HL-60 (cell line): ENCODE measurements around the gene TYMP.

Experiments
- DNase-seq, 2 experiments: peaks; one replicate each; pipeline ENCODE4 v3.0.0-alpha.2; 2010 to 2020; ENCODE audit warnings: low read depth in 1 of 2, low spot score in 1 of 2
- H3K27ac ChIP-seq: fragments of 250-450 bp; sonication (Bioruptor Pico); replicated peaks from 2 replicates; pipeline ENCODE4 v1.5.1; 2020; ENCODE audit warnings: mild to moderate bottlenecking, moderate library complexity
- H3K27me3 ChIP-seq: fragments of 250-450 bp; sonication (Bioruptor Pico); 2 replicates; pipeline ENCODE4 v1.5.1; 2021; ENCODE audit warnings: mild to moderate bottlenecking, moderate library complexity; ENCODE audit not compliant: insufficient read depth, poor library complexity, severe bottlenecking
- H3K4me3 ChIP-seq: replicated peaks from 2 replicates; pipeline ENCODE4 v1.5.1; 2011; ENCODE audit warnings: mild to moderate bottlenecking, control low read depth, low read length; ENCODE audit not compliant: insufficient read depth
- CTCF ChIP-seq: IDR thresholded peaks from one replicate; pipeline ENCODE4 v1.5.1; 2011; ENCODE audit warnings: low read length, control low read depth, inconsistent platforms; ENCODE audit not compliant: insufficient read depth
- GABPA ChIP-seq: IDR thresholded peaks from 2 replicates; pipeline ENCODE4 v1.6.1; 2012; ENCODE audit warnings: low read depth
- POLR2AphosphoS5 ChIP-seq: IDR thresholded peaks from 2 replicates; pipeline ENCODE4 v1.6.1; 2012; ENCODE audit warnings: low read depth
- REST ChIP-seq: IDR thresholded peaks from 2 replicates; pipeline ENCODE4 v1.6.1; 2012; ENCODE audit warnings: low read depth; ENCODE audit not compliant: insufficient replicate concordance
- SPI1 ChIP-seq: IDR thresholded peaks from 2 replicates; pipeline ENCODE4 v1.6.1; 2012; ENCODE audit warnings: low read depth, mild to moderate bottlenecking, borderline replicate concordance

TYMP gene

GRCh38 chr22:50481440-50482106 lies 48.2 kb downstream of the TYMP start, which contains the start of gene ADM2:
ADM2 (plus strand) TSS chr22:50481543; CDS start chr22:50481848, 305 bp downstream.
- TF ChIP-seq GABPA: no peak
- no peak for TF ChIP-seq SPI1
- TF ChIP-seq CTCF: no peak
- TF ChIP-seq POLR2AphosphoS5: no peak
- TF ChIP-seq REST: no peak
- H3K27ac ChIP-seq: no peak within 1 kb of the TSS
- no peak for DNase-seq
- H3K4me3 ChIP-seq: peak within 1 kb of the TSS; percentile 35
- peaks cover 25% of the 10 kb centered on the region for H3K27me3 ChIP-seq

- Histone ChIP-seq H3K27me3 (peaks cover 25% of the 10 kb centered on the region), H3K27ac (no peak overlapping the region), H3K4me3 (peak overlapping the region; percentile 35)
- TF ChIP-seq CTCF: no peak
- TF ChIP-seq POLR2AphosphoS5: no peak
- no peak for TF ChIP-seq SPI1
- TF ChIP-seq REST: no peak
- no peak for TF ChIP-seq GABPA
- no peak for DNase-seq
These were observed 48.8 kb downstream of the TYMP start for GRCh38 chr22:50481045-50481439.

GRCh38 chr22:50479721-50480120 lies 50.1 kb downstream of the TYMP start:
- peak in 1 of 2 experiments; percentile 29 for DNase-seq
- TF ChIP-seq GABPA (no peak), CTCF (no peak), REST (no peak), SPI1 (no peak), POLR2AphosphoS5 (no peak)
- Histone ChIP-seq H3K27me3 (peaks cover 25% of the 10 kb centered on the region), H3K4me3 (no peak overlapping the region), H3K27ac (no peak overlapping the region)
